SK-N-MC (cell line): ENCODE data around the gene VAV2.

Experiments
- DNase-seq: peaks from one replicate; pipeline ENCODE4 v3.0.0-alpha.2; 2011; ENCODE audit warnings: low read depth, low spot score
- H3K27ac ChIP-seq: fragments of 200-600 bp; sonication (generic); 2 replicates; pipeline ENCODE4 v1.5.1; 2016; ENCODE audit warnings: mixed run types
- H3K36me3 ChIP-seq: fragments of 200-600 bp; sonication (generic); 2 replicates; pipeline ENCODE4 v1.6.1; 2017; ENCODE audit warnings: antibody characterized with exemption, low read length, mixed read lengths; ENCODE audit not compliant: insufficient read depth
- H3K4me3 ChIP-seq: fragments of 200-600 bp; sonication (generic); 2 replicates; pipeline ENCODE4 v1.5.1; 2016
- H3K9ac ChIP-seq: fragments of 200-600 bp; sonication (generic); 2 replicates; pipeline ENCODE4 v1.8.0; 2017; ENCODE audit warnings: mixed run types, mixed read lengths; ENCODE audit not compliant: insufficient read length
- H3K9me3 ChIP-seq: fragments of 200-600 bp; sonication (generic); 2 replicates; pipeline ENCODE4 v1.6.1; 2017; ENCODE audit warnings: low read depth, mild to moderate bottlenecking, antibody characterized with exemption, low read length, moderate library complexity, mixed read lengths
- EZH2 ChIP-seq: fragments of 200-600 bp; sonication (generic); IDR thresholded peaks from one replicate; pipeline ENCODE4 v1.6.1; 2017; ENCODE audit warnings: antibody characterized with exemption
- FOXP2 ChIP-seq: optimal IDR thresholded peaks from 2 replicates; pipeline ENCODE3; 2011; ENCODE audit warnings: mild to moderate bottlenecking, moderate library complexity; ENCODE audit not compliant: insufficient read depth; ENCODE audit errors: extremely low read length, control extremely low read depth
- POLR2AphosphoS5 ChIP-seq: IDR thresholded peaks from 2 replicates; pipeline ENCODE4 v1.6.1; 2012; ENCODE audit warnings: mild to moderate bottlenecking, low read depth, low read length, borderline replicate concordance

The VAV2 gene

GRCh38 chr9:133812077-133812868 is 179.9 kb downstream of the VAV2 start:
- TF ChIP-seq POLR2AphosphoS5 (no peak), EZH2 (no peak), FOXP2 (no peak)
- Histone ChIP-seq H3K9me3 (no peaks in the 10 kb centered on the region), H3K9ac (no peak overlapping the region), H3K36me3 (no peaks in the 10 kb centered on the region), H3K4me3 (no peak overlapping the region), H3K27ac (no peak overlapping the region)
- no peak for DNase-seq

- H3K4me3 ChIP-seq = no peak overlapping the region
- H3K36me3 ChIP-seq = no peaks in the 10 kb centered on the region
- no peak for DNase-seq
- H3K9ac ChIP-seq = no peak overlapping the region
- TF ChIP-seq POLR2AphosphoS5 = no peak
- H3K9me3 ChIP-seq = no peaks in the 10 kb centered on the region
- H3K27ac ChIP-seq = no peak overlapping the region
Observed at GRCh38 chr9:133811471-133811870, 180.7 kb downstream of the VAV2 start.

GRCh38 chr9:133810556-133811195 is 181.4 kb downstream of the VAV2 start:
- H3K27ac ChIP-seq = no peak overlapping the region
- DNase-seq = no peak
- H3K9me3 ChIP-seq = no peaks in the 10 kb centered on the region
- H3K9ac ChIP-seq = no peak overlapping the region
- H3K36me3 ChIP-seq = no peaks in the 10 kb centered on the region
- no peak overlapping the region for H3K4me3 ChIP-seq
- TF ChIP-seq EZH2 (no peak), POLR2AphosphoS5 (no peak), FOXP2 (no peak)

- TF ChIP-seq FOXP2 = no peak
- TF ChIP-seq POLR2AphosphoS5 = no peak
- no peak for TF ChIP-seq EZH2
- Histone ChIP-seq H3K36me3 (no peaks in the 10 kb centered on the region), H3K4me3 (no peak overlapping the region), H3K9me3 (no peaks in the 10 kb centered on the region), H3K27ac (no peak overlapping the region), H3K9ac (no peak overlapping the region)
- DNase-seq = no peak
Observed at GRCh38 chr9:133809335-133809734, 182.8 kb downstream of the VAV2 start.

GRCh38 chr9:133807818-133808217 is 184.3 kb downstream of the VAV2 start:
- no peak overlapping the region for H3K27ac ChIP-seq
- no peak for DNase-seq
- H3K4me3 ChIP-seq = no peak overlapping the region
- H3K9me3 ChIP-seq = no peaks in the 10 kb centered on the region
- H3K9ac ChIP-seq = no peak overlapping the region
- TF ChIP-seq EZH2 (no peak), POLR2AphosphoS5 (no peak), FOXP2 (no peak)
- H3K36me3 ChIP-seq = no peaks in the 10 kb centered on the region

GRCh38 chr9:133807037-133807436 is 185.1 kb downstream of the VAV2 start:
- no peaks in the 10 kb centered on the region for H3K36me3 ChIP-seq
- TF ChIP-seq EZH2 (no peak), FOXP2 (no peak), POLR2AphosphoS5 (no peak)
- no peaks in the 10 kb centered on the region for H3K9me3 ChIP-seq
- no peak overlapping the region for H3K4me3 ChIP-seq
- no peak overlapping the region for H3K27ac ChIP-seq
- no peak overlapping the region for H3K9ac ChIP-seq
- DNase-seq = no peak

GRCh38 chr9:133806623-133807010 is 185.5 kb downstream of the VAV2 start:
- Histone ChIP-seq H3K27ac (no peak overlapping the region), H3K4me3 (no peak overlapping the region), H3K9me3 (no peaks in the 10 kb centered on the region), H3K36me3 (no peaks in the 10 kb centered on the region), H3K9ac (no peak overlapping the region)
- TF ChIP-seq FOXP2 (no peak), POLR2AphosphoS5 (no peak)
- DNase-seq = no peak

GRCh38 chr9:133805876-133806622 is 186.1 kb downstream of the VAV2 start:
- no peaks in the 10 kb centered on the region for H3K9me3 ChIP-seq

GRCh38 chr9:133804199-133804598 is 187.9 kb downstream of the VAV2 start:
- no peak for DNase-seq
- no peaks in the 10 kb centered on the region for H3K36me3 ChIP-seq
- TF ChIP-seq FOXP2 (no peak), POLR2AphosphoS5 (no peak), EZH2 (no peak)
- no peak overlapping the region for H3K4me3 ChIP-seq
- H3K9ac ChIP-seq = no peak overlapping the region
- H3K27ac ChIP-seq = no peak overlapping the region
- no peaks in the 10 kb centered on the region for H3K9me3 ChIP-seq

More at GRCh38 chr9:133805876-133806622, 186.1 kb downstream of the VAV2 start:
- DNase-seq = no peak
- Histone ChIP-seq H3K36me3 (no peaks in the 10 kb centered on the region), H3K4me3 (no peak overlapping the region), H3K27ac (no peak overlapping the region), H3K9ac (no peak overlapping the region)
- no peak for TF ChIP-seq EZH2
- TF ChIP-seq POLR2AphosphoS5 = no peak
